GM10847 (cell line): ENCODE results near the gene ADCY3.

ENCODE experiments used
- POLR2A ChIP-seq: IDR thresholded peaks from 2 replicates; pipeline ENCODE4 v1.6.1; 2011; ENCODE audit not compliant: insufficient read length; ENCODE audit errors: extremely low read depth

The ADCY3 gene

GRCh38 chr2:24915796-24916195, 4.2 kb downstream of the ADCY3 start:
- TF ChIP-seq POLR2A: no peak

DNA sequence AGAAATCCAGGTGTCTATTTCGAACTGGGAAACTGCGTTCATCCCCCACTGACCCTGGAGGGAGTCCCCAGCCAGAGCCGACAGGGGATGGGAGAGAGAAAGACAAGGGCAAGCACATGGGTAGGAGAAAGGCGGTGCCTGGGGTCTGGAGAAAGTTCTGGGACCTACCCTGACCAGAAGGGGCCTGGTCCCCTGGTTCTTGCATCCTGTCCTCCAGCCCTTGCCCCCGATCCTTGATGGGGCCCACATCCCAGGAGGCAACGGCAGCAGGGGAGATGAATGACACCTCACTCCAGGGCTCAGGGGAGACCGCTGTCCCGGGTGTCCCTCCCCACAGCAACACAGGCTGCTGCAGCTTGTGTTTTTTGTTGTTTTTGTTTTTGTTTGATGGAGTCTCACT, 4.9 kb downstream of the ADCY3 start:
- TF ChIP-seq POLR2A: no peak

GRCh38 chr2:24914713-24915112, 5.3 kb downstream of the ADCY3 start:
- no peak for TF ChIP-seq POLR2A

DNA sequence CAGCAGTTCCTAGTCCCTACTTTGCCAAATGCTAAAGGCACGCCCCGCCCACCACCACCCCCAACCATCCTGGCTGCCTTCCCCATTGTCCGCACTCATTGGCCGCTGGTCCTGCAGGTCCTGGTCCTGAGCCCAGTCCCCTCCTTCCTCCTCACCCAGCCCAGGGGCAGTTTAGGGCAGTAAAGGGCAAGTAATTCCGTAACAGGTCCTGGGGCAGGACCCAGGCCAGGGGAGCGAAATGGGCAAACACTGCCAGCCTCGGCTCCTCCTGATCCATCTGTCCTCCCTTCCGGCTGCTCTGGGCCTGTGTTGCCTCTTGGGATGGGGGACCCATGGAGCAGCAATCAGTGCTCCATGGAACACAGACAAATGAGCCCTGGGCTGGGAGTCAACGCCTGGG, 6.1 kb downstream of the ADCY3 start:
- TF ChIP-seq POLR2A: no peak

- no peak for TF ChIP-seq POLR2A
These were observed 7.1 kb downstream of the ADCY3 start for GRCh38 chr2:24912986-24913385.

- TF ChIP-seq POLR2A: no peak
These were observed 7.5 kb downstream of the ADCY3 start for GRCh38 chr2:24912523-24912922.

DNA sequence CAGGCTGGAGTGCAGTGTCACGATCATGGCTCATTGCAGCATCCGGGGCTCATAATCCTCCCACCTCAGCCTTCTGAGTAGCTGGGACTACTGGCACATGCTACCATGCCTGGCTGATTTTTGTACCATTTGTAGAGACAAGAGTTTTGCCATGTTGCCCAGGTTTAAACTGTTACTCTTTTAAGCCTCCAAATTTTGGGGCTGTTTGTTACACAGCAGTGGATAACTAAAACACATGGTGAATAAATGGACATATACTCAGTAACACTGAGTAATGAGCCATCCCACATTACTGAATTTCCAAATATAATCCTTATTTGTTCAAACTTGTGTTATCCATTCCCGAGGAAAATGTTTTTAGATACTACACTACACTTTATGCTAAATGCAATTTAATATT, 9.8 kb downstream of the ADCY3 start:
- no peak for TF ChIP-seq POLR2A

DNA sequence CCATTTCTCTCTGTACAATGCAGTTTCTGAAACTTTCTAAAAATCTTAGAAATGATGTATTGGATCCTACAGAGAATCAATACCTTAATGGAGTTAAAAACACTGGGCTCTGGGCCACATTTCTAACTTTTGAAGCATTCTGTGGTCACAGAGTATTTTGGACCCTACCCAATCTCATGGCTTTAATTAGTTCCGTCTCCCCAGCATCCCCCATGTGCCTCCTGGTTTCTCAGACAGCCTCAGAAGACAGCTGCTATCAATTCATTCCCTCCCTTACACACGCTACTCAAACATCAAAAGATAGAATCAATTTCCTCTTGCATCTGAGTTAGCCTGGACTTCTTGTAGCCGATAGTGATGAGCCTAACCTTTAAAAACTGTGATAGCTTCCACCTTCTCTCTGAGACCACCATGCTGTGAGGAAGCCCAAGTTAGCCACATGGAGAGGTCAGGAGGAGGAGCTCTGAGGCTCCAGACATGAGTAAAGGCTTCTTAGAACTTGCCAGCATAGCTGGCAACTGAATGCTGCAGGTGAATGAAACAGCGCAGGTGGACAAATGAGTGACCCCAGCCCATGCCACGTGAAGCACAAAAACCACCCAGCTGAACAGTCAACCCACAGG, 10.4 kb downstream of the ADCY3 start:
- no peak for TF ChIP-seq POLR2A

DNA sequence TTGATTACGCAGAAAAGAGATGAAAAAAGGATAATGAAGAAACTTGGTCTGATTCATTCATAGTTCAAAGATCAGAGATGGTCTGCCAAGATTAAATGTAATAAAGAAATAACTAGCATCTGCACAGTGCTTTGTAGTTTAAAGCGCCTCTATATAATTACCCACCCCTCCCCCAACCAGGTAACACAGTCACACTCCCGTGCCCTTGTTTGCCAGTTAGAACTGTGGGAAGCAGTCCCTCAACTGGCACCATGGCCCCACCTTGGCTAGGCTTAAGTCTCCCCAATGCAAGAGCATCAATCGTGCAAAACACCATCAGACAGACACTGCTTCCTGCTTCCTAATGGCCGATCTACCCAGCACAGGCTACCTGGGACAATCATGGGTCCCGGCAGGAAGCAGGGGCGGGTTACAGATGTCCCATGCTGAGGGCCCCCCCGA, 11.6 kb downstream of the ADCY3 start:
- TF ChIP-seq POLR2A: no peak

- no peak for TF ChIP-seq POLR2A
These were observed 12.9 kb downstream of the ADCY3 start for GRCh38 chr2:24907116-24907515.

GRCh38 chr2:24906466-24906865, 13.6 kb downstream of the ADCY3 start:
- TF ChIP-seq POLR2A: no peak

DNA sequence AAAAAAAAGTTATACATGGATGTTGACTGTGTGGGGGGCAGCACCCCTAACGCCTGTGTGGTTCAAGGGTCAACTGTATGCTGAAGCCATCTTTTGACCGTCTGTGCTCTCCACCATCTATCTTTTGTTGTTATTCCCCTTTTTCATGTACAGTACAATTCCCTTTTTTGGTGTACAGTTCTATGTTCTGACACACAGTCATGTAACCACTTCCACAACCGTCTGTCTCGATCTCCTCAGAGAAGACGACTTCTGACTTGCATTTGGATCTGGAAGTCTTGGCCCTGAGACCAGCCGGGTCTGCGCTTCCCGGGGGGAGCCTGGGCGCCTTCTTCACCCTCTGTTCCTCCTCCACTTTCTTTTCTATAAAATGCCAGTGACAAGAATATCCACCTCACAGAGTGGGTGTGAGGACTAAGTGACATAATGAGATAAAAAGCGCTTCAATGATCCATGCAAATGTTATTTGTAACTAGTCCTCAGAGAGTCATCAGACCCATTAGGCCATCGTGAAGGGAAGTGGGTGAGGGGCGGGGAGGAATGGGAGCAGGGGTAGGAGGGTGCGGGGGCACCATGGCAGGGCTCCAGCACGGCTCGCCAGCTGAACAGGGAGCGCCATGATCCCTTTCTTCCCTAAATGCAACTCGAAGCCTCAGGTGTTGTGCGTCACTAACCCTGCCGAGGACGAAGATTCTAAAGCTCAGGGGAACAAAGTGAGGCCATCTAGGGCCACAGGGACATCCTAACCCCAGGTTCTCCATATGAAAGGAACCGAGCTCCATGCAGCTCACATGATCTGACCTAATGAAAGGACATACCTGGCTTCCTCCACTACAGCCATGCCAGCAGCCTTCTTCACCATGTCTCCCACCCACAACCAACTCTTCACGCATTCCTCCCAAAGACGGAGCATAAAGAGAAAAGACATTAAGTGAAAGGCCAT, 16.6 kb downstream of the ADCY3 start:
- no peak for TF ChIP-seq POLR2A

DNA sequence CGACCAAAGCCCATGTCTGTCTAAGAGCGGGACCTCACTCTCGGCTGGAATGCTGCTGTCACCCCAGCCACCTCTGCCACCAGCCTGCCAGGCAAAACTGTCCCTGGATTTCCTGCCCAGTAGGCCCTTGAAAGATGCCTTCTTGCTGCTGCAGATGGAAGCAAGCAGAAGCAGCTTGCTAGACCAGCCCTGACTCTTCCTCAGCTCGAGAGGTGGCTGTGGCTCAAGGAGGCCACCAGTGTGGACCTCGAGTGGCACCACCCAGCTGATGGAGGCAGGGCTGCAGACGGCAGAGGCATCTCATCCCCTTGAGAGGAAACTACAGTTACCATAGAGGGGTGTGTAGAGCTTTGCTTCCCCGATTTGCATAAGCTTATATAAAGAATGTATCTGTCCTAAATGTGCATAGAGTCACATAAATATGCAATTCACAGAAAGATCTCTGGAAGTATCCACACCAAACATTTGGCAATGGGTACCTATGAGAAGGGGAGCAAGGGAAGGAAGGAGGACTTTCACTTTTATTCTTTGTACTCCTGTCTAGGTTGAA, 20.6 kb downstream of the ADCY3 start:
- no peak for TF ChIP-seq POLR2A

DNA sequence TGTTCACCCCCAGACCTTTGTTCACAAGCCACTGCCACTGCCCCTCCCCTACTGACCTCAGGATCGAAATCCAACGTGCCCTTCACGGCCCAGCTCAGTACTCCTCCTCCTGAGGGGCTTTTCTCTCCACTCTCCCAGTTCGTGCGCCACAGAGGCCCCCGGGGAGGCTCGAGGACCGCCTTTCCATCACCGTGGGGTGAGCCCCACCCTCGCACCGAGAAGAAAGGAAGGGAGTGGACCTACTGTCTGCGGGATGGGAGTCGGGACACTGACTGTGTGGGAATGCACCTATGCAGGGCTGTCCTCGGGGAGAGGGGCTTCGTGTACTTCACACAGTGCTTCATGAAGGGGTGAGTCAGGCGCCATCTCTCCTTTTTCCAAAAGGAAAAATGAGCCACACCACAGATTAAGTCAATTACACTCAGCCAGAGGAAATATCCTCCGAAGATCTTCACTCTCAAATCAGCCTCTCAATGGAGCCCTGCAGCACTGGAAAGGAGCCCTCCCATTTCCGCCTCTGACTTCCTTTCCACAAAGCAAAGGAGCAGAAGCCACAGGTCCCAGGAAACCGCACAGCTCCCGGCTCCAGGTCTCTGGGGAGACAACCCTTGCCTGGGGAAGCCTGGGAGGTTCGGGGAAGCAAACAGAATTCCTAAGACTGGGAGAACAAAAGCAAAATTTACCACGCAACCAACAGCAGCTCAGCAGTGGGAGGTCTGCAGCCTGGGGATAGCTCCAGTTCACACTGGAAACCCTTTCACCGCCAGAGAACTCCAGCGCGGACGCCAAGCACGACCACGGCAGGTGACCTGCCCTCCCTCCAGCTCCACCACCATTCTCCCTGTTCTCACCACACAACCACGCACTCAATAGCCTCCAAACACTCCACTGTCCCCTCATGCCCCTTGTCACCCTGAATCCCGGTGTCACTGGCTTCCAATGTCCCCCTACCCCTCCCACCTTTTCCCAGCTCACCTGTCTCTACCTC, 21.6 kb downstream of the ADCY3 start:
- no peak for TF ChIP-seq POLR2A

DNA sequence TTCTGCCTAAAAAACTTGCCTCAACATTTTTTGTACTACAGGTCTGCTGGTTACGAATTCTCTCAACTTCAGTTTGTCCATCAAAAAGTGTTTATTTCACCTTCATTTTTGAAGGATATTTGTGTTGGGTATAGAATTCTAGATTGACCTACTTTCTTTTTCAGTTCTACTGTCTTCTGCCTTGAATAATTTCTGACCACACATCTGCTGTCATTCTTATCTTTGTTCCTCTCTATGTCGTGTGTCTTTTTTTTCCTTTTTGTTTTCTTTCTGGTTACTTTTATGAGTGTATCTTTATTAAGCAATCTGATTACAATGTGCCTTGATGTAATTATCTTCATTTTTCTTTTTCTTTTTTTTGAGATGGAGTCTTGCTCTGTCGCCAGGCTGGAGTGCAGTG, 25.3 kb downstream of the ADCY3 start:
- no peak for TF ChIP-seq POLR2A
